Measurements from ENCODE around the gene SIPA1L3. TPM values are rescaled to one million over a fixed set of nuclear protein-coding genes. Genes with fewer than 3 reads are reported as not detected.

Gene SIPA1L3
- total RNA-seq, 1 experiment from 2014 or later, result 13.8 TPM

GRCh38 chr19:38032151-38032550 is 125.1 kb downstream of the SIPA1L3 start:
- no peak overlapping the region for H3K4me3 ChIP-seq
- no peaks in the 10 kb centered on the region for H3K27me3 ChIP-seq
- H3K9me3 ChIP-seq, result no peaks in the 10 kb centered on the region
- peaks cover 8% of the 10 kb centered on the region for H3K36me3 ChIP-seq
- DNase-seq, result no peak

GRCh38 chr19:38032951-38033350 is 125.9 kb downstream of the SIPA1L3 start:
- peaks cover 8% of the 10 kb centered on the region for H3K36me3 ChIP-seq
- H3K4me3 ChIP-seq, result no peak overlapping the region
- H3K27me3 ChIP-seq, result no peaks in the 10 kb centered on the region
- no peak for DNase-seq
- no peaks in the 10 kb centered on the region for H3K9me3 ChIP-seq

GRCh38 chr19:38033658-38034491 is 126.9 kb downstream of the SIPA1L3 start:
- Histone ChIP-seq H3K4me3 (no peak overlapping the region), H3K9me3 (no peaks in the 10 kb centered on the region), H3K27me3 (no peaks in the 10 kb centered on the region), H3K36me3 (peaks cover 8% of the 10 kb centered on the region)
- no peak for DNase-seq

GRCh38 chr19:38034492-38034860 is 127.5 kb downstream of the SIPA1L3 start:
- no peak for DNase-seq
- Histone ChIP-seq H3K9me3 (no peaks in the 10 kb centered on the region), H3K36me3 (peaks cover 8% of the 10 kb centered on the region), H3K27me3 (no peaks in the 10 kb centered on the region), H3K4me3 (no peak overlapping the region)

- no peaks in the 10 kb centered on the region for H3K9me3 ChIP-seq
- peak; percentile 47 for DNase-seq
- no peak overlapping the region for H3K4me3 ChIP-seq
- no peaks in the 10 kb centered on the region; the same call in 1 of the 2 replicates for H3K36me3 ChIP-seq
- no peaks in the 10 kb centered on the region for H3K27me3 ChIP-seq
Measured at GRCh38 chr19:38035515-38036495, 128.8 kb downstream of the SIPA1L3 start.

GRCh38 chr19:38036707-38037611 is 130.0 kb downstream of the SIPA1L3 start:
- DNase-seq, result no peak
- no peaks in the 10 kb centered on the region for H3K27me3 ChIP-seq
- H3K4me3 ChIP-seq, result no peak overlapping the region
- H3K36me3 ChIP-seq, result no peaks in the 10 kb centered on the region
- H3K9me3 ChIP-seq, result peaks cover 1% of the 10 kb centered on the region; the same call in 1 of the 2 replicates

- peak; percentile 24 for DNase-seq
- H3K27me3 ChIP-seq, result no peaks in the 10 kb centered on the region
- no peaks in the 10 kb centered on the region for H3K36me3 ChIP-seq
- peaks cover 2% of the 10 kb centered on the region; the same call in 1 of the 2 replicates for H3K9me3 ChIP-seq
- H3K4me3 ChIP-seq, result no peak overlapping the region
Measured at GRCh38 chr19:38039966-38040365, 133.0 kb downstream of the SIPA1L3 start.

- H3K36me3 ChIP-seq, result no peaks in the 10 kb centered on the region
- H3K4me3 ChIP-seq, result no peak overlapping the region
- no peak for DNase-seq
- H3K27me3 ChIP-seq, result no peaks in the 10 kb centered on the region
- H3K9me3 ChIP-seq, result peaks cover 2% of the 10 kb centered on the region; the same call in 1 of the 2 replicates
Measured at GRCh38 chr19:38042132-38042531, 135.1 kb downstream of the SIPA1L3 start.

GRCh38 chr19:38043649-38044144 is 136.7 kb downstream of the SIPA1L3 start:
- DNase-seq, result no peak
- no peak overlapping the region for H3K4me3 ChIP-seq
- H3K9me3 ChIP-seq, result peaks cover 2% of the 10 kb centered on the region; the same call in 1 of the 2 replicates
- no peaks in the 10 kb centered on the region for H3K36me3 ChIP-seq
- H3K27me3 ChIP-seq, result no peaks in the 10 kb centered on the region

GRCh38 chr19:38044267-38045111 is 137.5 kb downstream of the SIPA1L3 start:
- Histone ChIP-seq H3K36me3 (no peaks in the 10 kb centered on the region), H3K27me3 (no peaks in the 10 kb centered on the region), H3K9me3 (peaks cover 2% of the 10 kb centered on the region; the same call in 1 of the 2 replicates), H3K4me3 (no peak overlapping the region)
- peak; percentile 19 for DNase-seq

GRCh38 chr19:38045554-38046253 is 138.7 kb downstream of the SIPA1L3 start:
- Histone ChIP-seq H3K4me3 (no peak overlapping the region), H3K36me3 (no peaks in the 10 kb centered on the region), H3K27me3 (no peaks in the 10 kb centered on the region), H3K9me3 (peaks cover 2% of the 10 kb centered on the region; the same call in 1 of the 2 replicates)
- DNase-seq, result no peak

GRCh38 chr19:38046254-38047048 is 139.4 kb downstream of the SIPA1L3 start:
- peaks cover 2% of the 10 kb centered on the region; the same call in 1 of the 2 replicates for H3K9me3 ChIP-seq
- no peak overlapping the region for H3K4me3 ChIP-seq
- no peak for DNase-seq
- H3K27me3 ChIP-seq, result no peaks in the 10 kb centered on the region
- H3K36me3 ChIP-seq, result no peaks in the 10 kb centered on the region

GRCh38 chr19:38047049-38047438 is 140.0 kb downstream of the SIPA1L3 start:
- Histone ChIP-seq H3K9me3 (no peaks in the 10 kb centered on the region; the same call in 1 of the 2 replicates), H3K36me3 (no peaks in the 10 kb centered on the region), H3K27me3 (no peaks in the 10 kb centered on the region), H3K4me3 (no peak overlapping the region)
- DNase-seq, result no peak

GRCh38 chr19:38047641-38048040 is 140.6 kb downstream of the SIPA1L3 start:
- DNase-seq, result no peak
- H3K36me3 ChIP-seq, result no peaks in the 10 kb centered on the region

More at GRCh38 chr19:38047641-38048040, 140.6 kb downstream of the SIPA1L3 start:
- Histone ChIP-seq H3K9me3 (no peaks in the 10 kb centered on the region), H3K4me3 (no peak overlapping the region), H3K27me3 (no peaks in the 10 kb centered on the region)

Measured in MG63 (cell line).